IMR-90 (cell line): Measurements from ENCODE around the gene GNAO1. TPM values are rescaled to one million over a fixed set of nuclear protein-coding genes. Genes with fewer than 3 reads are reported as not detected.

Experiments used
- ATAC-seq: fragments of 200-7000 bp; cut with Tn5 transposase; 2 replicates; pipeline ENCODE4 v1.9.1; 2020; ENCODE audit warnings: low read depth, mild to moderate bottlenecking, moderate library complexity
- BruUV-seq: library from RNA; stranded (reverse); fragments of 400-500 nt; replicated peaks from 2 replicates; lab custom pipeline; 2021; lab: Mats Ljungman, UMichigan
- CTCF ChIA-PET: fragments of 300-600 bp; formaldehyde crosslinking; extraction: SDS; loops from one replicate; lab custom pipeline; 2021; ENCODE audit warnings: antibody characterized with exemption; lab: Yijun Ruan, JAX
- POLR2A ChIA-PET: fragments of 300-600 bp; sonication (Branson Sonifier 250); formaldehyde crosslinking; loops from one replicate; lab custom pipeline; 2022; ENCODE audit warnings: antibody characterized with exemption; ENCODE audit not compliant: unreplicated experiment; lab: Charles Lee
- DNase-seq: peaks from one replicate; pipeline ENCODE4 v3.0.0; 2013
- H2AFZ ChIP-seq: replicated peaks from 2 replicates; pipeline ENCODE3; 2013; ENCODE audit warnings: low read length, mild to moderate bottlenecking; ENCODE audit not compliant: poor library complexity
- H2AK5ac ChIP-seq: 2 replicates; pipeline ENCODE4 v1.6.1; 2013; ENCODE audit warnings: low read depth, low read length, inconsistent platforms
- H2AK9ac ChIP-seq: replicated peaks from 2 replicates; pipeline ENCODE3; 2013; ENCODE audit warnings: mild to moderate bottlenecking, low read depth, low read length, moderate library complexity; ENCODE audit not compliant: poor library complexity
- H2BK120ac ChIP-seq: 2 replicates; pipeline ENCODE4 v1.6.1; 2013; ENCODE audit warnings: low read depth, low read length, inconsistent platforms
- H2BK15ac ChIP-seq: 3 replicates; pipeline ENCODE4 v1.6.1; 2013; ENCODE audit warnings: low read depth, low read length, inconsistent platforms
- H2BK20ac ChIP-seq: 2 replicates; pipeline ENCODE4 v1.6.1; 2013; ENCODE audit warnings: low read depth, mild to moderate bottlenecking, inconsistent platforms, low read length, moderate library complexity
- H2BK5ac ChIP-seq: 2 replicates; pipeline ENCODE4 v1.6.1; 2013; ENCODE audit warnings: mild to moderate bottlenecking, low read depth, low read length, inconsistent platforms; ENCODE audit not compliant: poor library complexity, severe bottlenecking
- H3K14ac ChIP-seq: replicated peaks from 2 replicates; pipeline ENCODE4 v1.6.1; 2013; ENCODE audit warnings: low read depth, low read length, inconsistent platforms
- H3K18ac ChIP-seq: 2 replicates; pipeline ENCODE4 v1.6.1; 2013; ENCODE audit warnings: low read depth, low read length, control low read depth
- H3K23ac ChIP-seq: 2 replicates; pipeline ENCODE4 v1.6.1; 2013; ENCODE audit warnings: low read depth, low read length, inconsistent platforms
- H3K27ac ChIP-seq: 2 replicates; pipeline ENCODE4 v1.5.1; 2013; ENCODE audit warnings: mild to moderate bottlenecking, control low read depth, low read length; ENCODE audit not compliant: insufficient read depth
- H3K27me3 ChIP-seq: 2 replicates; pipeline ENCODE4 v1.6.1; 2013; ENCODE audit warnings: low read length; ENCODE audit not compliant: control insufficient read depth, insufficient read depth
- H3K36me3 ChIP-seq: 2 replicates; pipeline ENCODE4 v1.6.1; 2013; ENCODE audit warnings: low read length, mixed read lengths; ENCODE audit not compliant: control insufficient read depth, insufficient read depth
- H3K4ac ChIP-seq: 2 replicates; pipeline ENCODE4 v1.6.1; 2013; ENCODE audit warnings: low read depth, low read length, inconsistent platforms
- H3K4me1 ChIP-seq: 2 replicates; pipeline ENCODE4 v1.6.1; 2013; ENCODE audit warnings: low read length, mixed read lengths; ENCODE audit not compliant: control insufficient read depth, insufficient read depth
- H3K4me2 ChIP-seq: 2 replicates; pipeline ENCODE4 v1.6.1; 2013; ENCODE audit warnings: low read depth, mild to moderate bottlenecking, control low read depth, low read length, moderate library complexity
- H3K4me3 ChIP-seq: 2 replicates; pipeline ENCODE4 v1.5.1; 2013; ENCODE audit warnings: low read depth, mild to moderate bottlenecking, control low read depth, low read length, moderate library complexity; ENCODE audit not compliant: insufficient read depth
- H3K56ac ChIP-seq: 2 replicates; pipeline ENCODE4 v1.6.1; 2013; ENCODE audit warnings: low read length, inconsistent platforms; ENCODE audit not compliant: insufficient read depth; ENCODE audit errors: extremely low read depth
- H3K79me1 ChIP-seq, 2 experiments: 2 replicates each; pipeline ENCODE4 v1.6.1; 2013; ENCODE audit warnings: low read length in 2 of 2, inconsistent platforms in 1 of 2, low read depth in 1 of 2
- H3K9ac ChIP-seq: 2 replicates; pipeline ENCODE4 v1.6.1; 2013; ENCODE audit warnings: low read depth, low read length, control low read depth
- H3K9me1 ChIP-seq: 2 replicates; pipeline ENCODE4 v1.6.1; 2013; ENCODE audit warnings: low read length, inconsistent platforms; ENCODE audit not compliant: insufficient read depth
- H3K9me3 ChIP-seq: 2 replicates; pipeline ENCODE4 v1.6.1; 2013; ENCODE audit warnings: low read length; ENCODE audit not compliant: control insufficient read depth, insufficient read depth
- H4K20me1 ChIP-seq: 2 replicates; pipeline ENCODE4 v1.6.1; 2013; ENCODE audit warnings: low read length, inconsistent platforms; ENCODE audit not compliant: insufficient read depth
- H4K5ac ChIP-seq: 2 replicates; pipeline ENCODE4 v1.6.1; 2013; ENCODE audit warnings: mild to moderate bottlenecking, low read depth, low read length, control low read depth
- H4K8ac ChIP-seq, 2 experiments: 2 replicates each; pipeline ENCODE4 v1.6.1; 2013; ENCODE audit warnings: low read depth in 2 of 2, low read length in 2 of 2, control low read depth in 1 of 2, inconsistent platforms in 1 of 2
- H4K91ac ChIP-seq: 2 replicates; pipeline ENCODE4 v1.6.1; 2013; ENCODE audit warnings: low read depth, low read length, inconsistent platforms; ENCODE audit not compliant: insufficient read depth
- ELK1 ChIP-seq: fragments of 150-350 bp; IDR thresholded peaks from 2 replicates; pipeline ENCODE4 v1.6.1; 2016; ENCODE audit warnings: low read depth, mild to moderate bottlenecking, low read length, moderate library complexity, borderline replicate concordance
- MXI1 ChIP-seq: IDR thresholded peaks from 2 replicates; pipeline ENCODE4 v1.6.1; 2012; ENCODE audit warnings: low read depth, mild to moderate bottlenecking, low read length, moderate library complexity, borderline replicate concordance
- POLR2A ChIP-seq: IDR thresholded peaks from 2 replicates; pipeline ENCODE4 v1.6.1; 2012; ENCODE audit warnings: mild to moderate bottlenecking, low read depth, low read length
- RFX5 ChIP-seq: IDR thresholded peaks from 2 replicates; pipeline ENCODE4 v1.8.0; 2012; ENCODE audit warnings: low read depth, mild to moderate bottlenecking, low read length, moderate library complexity
- USF2 ChIP-seq: fragments of 150-350 bp; IDR thresholded peaks from 2 replicates; pipeline ENCODE4 v1.6.1; 2017; ENCODE audit warnings: mild to moderate bottlenecking, antibody characterized with exemption, low read length, low read depth
- WGBS, 2 experiments: methylation state at CpG; one replicate each; pipeline versions ENCODE4 v1.1.5 to v1.1.7; 2013; ENCODE audit warnings: missing lambda C conversion rate in 2 of 2; ENCODE audit not compliant: insufficient read length in 1 of 2; ENCODE audit errors: extremely low coverage in 2 of 2; 5-methylcytosine and 5-hydroxymethylcytosine counted together
- dilution Hi-C: fragments of 300-500 bp; cut with HindIII; formaldehyde crosslinking; loops from one replicate; pipeline ENCODE4 v1.14.3; 2018; ENCODE audit warnings: low sequenced_read_pairs; ENCODE audit not compliant: unreplicated experiment
- in situ Hi-C: fragments of 300-500 bp; cut with MboI; formaldehyde crosslinking; loops from 3 replicates; pipeline ENCODE4 v1.14.3; 2019; ENCODE audit warnings: low sequenced_read_pairs, inconsistent platforms, mixed read lengths
- intact Hi-C: fragments of 100-400 bp; cut with micrococcal nuclease; formaldehyde crosslinking; loops from 2 replicates; pipeline ENCODE4 v1.10.0; 2022
- polyA plus RNA-seq, 3 experiments: library from polyadenylated mRNA; depleted of rRNA; stranded (reverse); fragments of >200 nt; gene quantifications; 2 replicates each; pipeline ENCODE4 v1.2.3, GENCODE V29; 2012; ENCODE audit warnings: low replicate concordance in 1 of 3
- total RNA-seq: library from RNA; depleted of rRNA; stranded (reverse); fragments of >200 nt; gene quantifications from 2 replicates; pipeline ENCODE4 v1.2.3, GENCODE V29; 2012

GNAO1 gene
- total and polyA plus RNA-seq, 2 of the 4 experiments (the other 2 are of a cell fraction), result under 0.01 to 0.07 TPM

- no peak for TF ChIP-seq MXI1
These were observed 54.9 kb downstream of the GNAO1 start (continued) for GRCh38 chr16:56246051-56246817.

- 95% methylated on average over 7 of the region's 8 CpGs; no CpG with 5 or more reads in 1 of the 2 experiments for WGBS, 2 experiments
- dilution Hi-C loops, result no loop called here
- Histone ChIP-seq H4K8ac (no peak overlapping the region), H2AFZ (no peak overlapping the region), H3K23ac (no peak overlapping the region), H3K36me3 (no peaks in the 10 kb centered on the region), H3K14ac (no peak overlapping the region), H3K9me1 (no peaks in the 10 kb centered on the region), H4K20me1 (no peaks in the 10 kb centered on the region), H3K79me1 (no peaks in the 10 kb centered on the region), H3K27ac (no peak overlapping the region), H2BK20ac (no peak overlapping the region), H3K4me3 (no peak overlapping the region), H4K5ac (no peak overlapping the region), H3K9ac (no peak overlapping the region), H3K9me3 (no peaks in the 10 kb centered on the region), H2AK9ac (no peak overlapping the region), H2BK120ac (no peak overlapping the region), H3K4me2 (no peak overlapping the region), H4K91ac (no peak overlapping the region), H3K4me1 (0 out of 2 replicates have a peak, but pooled peaks cover 1% of the 10 kb centered on the region), H2AK5ac (no peak overlapping the region), H2BK15ac (no peak overlapping the region), H3K27me3 (peaks cover 3% of the 10 kb centered on the region), H3K18ac (no peak overlapping the region), H2BK5ac (no peak overlapping the region), H3K56ac (no peak overlapping the region), H3K4ac (no peak overlapping the region)
- intact Hi-C loops, result no loop called here
- no TSS peak for BruUV-seq
- in situ Hi-C loops, result no loop called here
- TF ChIP-seq RFX5 (no peak), POLR2A (no peak), ELK1 (no peak), USF2 (no peak)
- ChIA-PET CTCF (no interaction called here), POLR2A (no interaction called here)
- ATAC-seq (no peak), DNase-seq (no peak)
These were observed 55.7 kb downstream of the GNAO1 start for GRCh38 chr16:56247018-56247417.
